ENCODE data around the gene SNX22.

The SNX22 gene

GRCh38 chr15:64134345-64134829 is 17.1 kb upstream of the SNX22 start:
- DNase-seq (ENCODE audit: low spot score), result peak; percentile 76

GRCh38 chr15:64136347-64136746 is 15.2 kb upstream of the SNX22 start:
- no peak for DNase-seq (ENCODE audit: low spot score)

- DNase-seq (ENCODE audit: low spot score), result peak; percentile 79
These were observed 14.2 kb upstream of the SNX22 start for GRCh38 chr15:64137226-64137833.

- no peak for DNase-seq (ENCODE audit: low spot score)
These were observed 13.1 kb upstream of the SNX22 start for GRCh38 chr15:64138331-64138941.

GRCh38 chr15:64141798-64142512 is 9.6 kb upstream of the SNX22 start:
- peak; percentile 81 for DNase-seq (ENCODE audit: low spot score)

GRCh38 chr15:64143276-64143675 is 8.3 kb upstream of the SNX22 start:
- DNase-seq (ENCODE audit: low spot score), result no peak

- DNase-seq (ENCODE audit: low spot score), result no peak
These were observed 7.4 kb upstream of the SNX22 start for GRCh38 chr15:64144192-64144564.

- DNase-seq (ENCODE audit: low spot score), result peak; percentile 80
These were observed 6.8 kb upstream of the SNX22 start for GRCh38 chr15:64144565-64145281.

- DNase-seq (ENCODE audit: low spot score), result no peak
These were observed 5.5 kb upstream of the SNX22 start for GRCh38 chr15:64146041-64146440.

- DNase-seq (ENCODE audit: low spot score), result no peak
These were observed 5.0 kb upstream of the SNX22 start for GRCh38 chr15:64146520-64146884.

GRCh38 chr15:64146885-64147681 is 4.4 kb upstream of the SNX22 start:
- no peak for DNase-seq (ENCODE audit: low spot score)

- no peak for DNase-seq (ENCODE audit: low spot score)
These were observed 3.4 kb upstream of the SNX22 start for GRCh38 chr15:64148168-64148567.

- DNase-seq (ENCODE audit: low spot score), result no peak
These were observed 3.0 kb upstream of the SNX22 start for GRCh38 chr15:64148581-64148980.

- no peak for DNase-seq (ENCODE audit: low spot score)
These were observed 2.1 kb upstream of the SNX22 start for GRCh38 chr15:64149424-64149823.

- DNase-seq (ENCODE audit: low spot score), result no peak
These were observed 1.5 kb upstream of the SNX22 start for GRCh38 chr15:64149893-64150578.

- DNase-seq (ENCODE audit: low spot score), result peak; percentile 36
These were observed 1.2 kb downstream of the SNX22 start for GRCh38 chr15:64152507-64153387.

GRCh38 chr15:64153480-64154367 is 2.2 kb downstream of the SNX22 start:
- peak; percentile 91 for DNase-seq (ENCODE audit: low spot score)

- DNase-seq (ENCODE audit: low spot score), result no peak
These were observed 4.5 kb downstream of the SNX22 start for GRCh38 chr15:64155802-64156651.

Measured in globus pallidus (tissue), 1 donor.